Rectal smooth muscle tissue (tissue), 1 donor: Measurements from ENCODE around the gene GJB5.
"Not testable (repeated sequence)": the region's sequence is repeated elsewhere in the genome, so short reads cannot be mapped to it uniquely, and the experiment has no call there.

ENCODE experiments used
- H3K27ac ChIP-seq: one replicate; pipeline ENCODE4 v1.7.0; 2013; ENCODE audit warnings: low read depth, low read length, inconsistent platforms
- H3K27me3 ChIP-seq: one replicate; pipeline ENCODE4 v1.7.0; 2013; ENCODE audit warnings: low read length; ENCODE audit not compliant: control insufficient read depth, insufficient read depth
- H3K36me3 ChIP-seq: one replicate; pipeline ENCODE4 v1.7.0; 2013; ENCODE audit warnings: low read length; ENCODE audit not compliant: control insufficient read depth, insufficient read depth
- H3K4me1 ChIP-seq: one replicate; pipeline ENCODE4 v1.7.0; 2013; ENCODE audit warnings: low read length; ENCODE audit not compliant: control insufficient read depth, insufficient read depth
- H3K4me3 ChIP-seq: one replicate; pipeline ENCODE4 v1.7.0; 2013; ENCODE audit warnings: low read length
- H3K9ac ChIP-seq: one replicate; pipeline ENCODE4 v1.7.0; 2013; ENCODE audit warnings: low read length

Gene GJB5

DNA sequence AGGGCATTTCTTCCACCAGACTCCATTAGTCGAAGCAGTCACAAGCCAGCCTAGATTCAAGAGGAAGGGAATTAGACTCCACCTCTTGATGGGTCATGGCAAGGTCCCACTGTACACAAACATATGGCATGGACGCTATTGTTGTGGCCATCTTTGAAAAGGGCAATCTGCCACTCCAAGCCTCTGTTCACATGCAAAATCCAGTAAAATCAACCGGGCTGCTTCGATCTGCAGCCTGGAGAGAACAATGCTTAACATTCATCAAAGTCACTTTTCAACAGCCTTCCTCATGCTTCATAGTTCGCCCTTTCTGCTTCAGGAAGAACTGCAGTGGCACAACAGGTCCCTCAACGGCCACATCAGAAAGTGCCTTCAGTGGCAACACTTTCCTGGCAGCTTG, 28.0 kb upstream of the GJB5 start:
- no peak overlapping the region for H3K4me3 ChIP-seq
- H3K9ac ChIP-seq: no peak overlapping the region
- H3K4me1 ChIP-seq: no peaks in the 10 kb centered on the region
- H3K36me3 ChIP-seq: no peaks in the 10 kb centered on the region
- no peaks in the 10 kb centered on the region for H3K27me3 ChIP-seq
- no peak overlapping the region for H3K27ac ChIP-seq

DNA sequence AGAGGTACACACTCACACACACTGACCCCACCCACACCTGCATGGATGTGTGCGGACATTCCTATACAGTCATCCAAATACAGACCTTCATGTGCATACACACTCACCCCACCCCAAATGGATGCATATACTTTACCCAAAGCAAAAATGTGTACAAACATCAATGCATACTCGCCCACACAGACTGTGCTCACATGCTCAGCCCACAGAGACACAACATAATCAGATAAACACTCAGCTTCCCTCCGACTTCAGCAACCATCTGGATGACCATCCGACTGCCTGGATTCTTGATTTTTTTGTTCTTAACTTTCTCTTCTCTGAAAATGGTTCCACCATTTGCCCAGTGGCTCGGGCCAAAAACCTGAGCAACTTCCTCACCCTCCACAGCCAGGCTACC, 24.4 kb upstream of the GJB5 start:
- H3K27me3 ChIP-seq: no peaks in the 10 kb centered on the region
- no peaks in the 10 kb centered on the region for H3K36me3 ChIP-seq
- H3K4me3 ChIP-seq: no peak overlapping the region
- H3K9ac ChIP-seq: no peak overlapping the region
- H3K27ac ChIP-seq: no peak overlapping the region
- no peaks in the 10 kb centered on the region for H3K4me1 ChIP-seq

DNA sequence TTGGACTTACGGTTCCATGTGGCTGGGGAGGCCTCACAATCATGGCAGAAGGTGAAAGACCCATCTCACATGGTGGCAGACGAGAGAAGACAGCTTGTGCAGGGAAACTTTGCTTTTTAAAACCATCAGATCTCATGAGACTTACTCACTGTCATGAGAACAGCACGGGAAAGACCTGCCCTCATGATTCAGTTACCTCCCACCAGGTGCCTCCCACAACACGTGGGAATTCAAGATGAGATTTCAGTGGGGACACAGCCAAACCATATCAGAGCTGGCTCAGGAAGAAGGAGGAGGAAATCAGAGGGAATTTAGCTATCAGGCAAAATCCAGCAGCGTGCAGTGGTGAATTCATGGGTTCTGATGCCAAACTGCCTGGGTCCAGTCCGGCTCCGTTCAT, 22.0 kb upstream of the GJB5 start:
- H3K36me3 ChIP-seq, H3K4me1 ChIP-seq, H3K27ac ChIP-seq, H3K27me3 ChIP-seq, H3K4me3 ChIP-seq, H3K9ac ChIP-seq: not testable (repeated sequence)

DNA sequence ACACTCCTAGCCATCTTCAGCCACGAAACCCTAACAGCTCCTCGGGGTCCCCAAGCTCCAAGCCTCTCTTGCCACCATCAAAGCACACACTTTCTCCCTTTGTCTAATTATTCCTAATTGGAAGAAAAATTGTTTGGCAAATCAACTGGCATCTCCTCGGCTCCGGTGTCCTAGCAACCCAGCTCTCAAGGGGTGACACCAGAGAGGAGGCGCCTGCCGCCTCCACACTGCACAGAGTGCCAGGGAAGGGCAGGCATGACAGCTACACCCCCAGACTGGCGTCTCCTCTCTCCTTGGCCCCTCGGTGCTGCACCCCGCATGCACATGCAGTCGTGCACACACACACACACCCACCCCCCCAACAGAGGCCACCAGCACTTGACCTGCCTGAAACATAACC, 18.2 kb upstream of the GJB5 start:
- no peak overlapping the region for H3K9ac ChIP-seq
- H3K4me1 ChIP-seq: no peaks in the 10 kb centered on the region
- no peak overlapping the region for H3K4me3 ChIP-seq
- H3K27me3 ChIP-seq: no peaks in the 10 kb centered on the region
- H3K36me3 ChIP-seq: no peaks in the 10 kb centered on the region
- no peak overlapping the region for H3K27ac ChIP-seq

DNA sequence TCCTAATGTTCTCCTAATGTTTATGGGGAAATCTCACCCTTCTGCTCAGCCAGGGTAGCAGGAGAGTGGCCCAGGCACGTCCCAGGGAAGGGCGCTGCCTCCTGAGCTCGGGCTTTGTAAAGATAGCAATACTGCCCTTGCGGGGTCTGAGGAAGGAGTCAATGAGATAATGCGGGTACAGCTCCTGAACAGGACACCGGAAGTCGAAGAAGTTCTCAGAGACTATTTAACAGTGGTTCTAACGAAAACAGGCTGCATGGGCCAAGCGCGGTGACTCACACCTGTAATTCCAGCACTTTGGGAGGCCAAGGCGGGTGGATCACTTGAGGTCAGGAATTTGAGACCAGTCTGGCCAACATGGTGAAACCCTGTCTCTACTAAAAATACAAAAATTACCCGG, 17.6 kb upstream of the GJB5 start:
- not testable (repeated sequence) for H3K9ac ChIP-seq, H3K27ac ChIP-seq, H3K27me3 ChIP-seq, H3K4me1 ChIP-seq, H3K36me3 ChIP-seq, H3K4me3 ChIP-seq

DNA sequence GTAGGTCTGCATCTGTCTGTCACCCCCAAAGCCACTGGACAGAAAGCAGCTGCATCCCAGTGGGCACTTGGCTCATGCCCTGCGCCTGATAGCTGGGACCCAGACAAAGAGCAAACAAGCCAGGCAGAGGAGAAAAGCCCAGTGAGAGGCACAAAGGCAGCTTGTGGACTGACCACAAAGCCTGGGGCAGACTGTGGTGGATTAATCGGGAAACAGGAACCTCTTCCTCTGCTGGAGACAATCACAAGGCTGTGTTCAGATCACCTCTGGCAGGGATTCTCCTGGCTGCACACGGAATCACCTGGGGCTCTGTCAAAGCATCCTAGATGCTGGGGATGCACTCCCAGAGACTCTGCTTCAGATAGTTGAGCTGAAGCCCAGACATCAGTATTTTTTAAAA, 15.2 kb upstream of the GJB5 start:
- no peaks in the 10 kb centered on the region for H3K4me1 ChIP-seq
- no peak overlapping the region for H3K4me3 ChIP-seq
- no peak overlapping the region for H3K27ac ChIP-seq
- H3K36me3 ChIP-seq: no peaks in the 10 kb centered on the region
- no peak overlapping the region for H3K9ac ChIP-seq
- H3K27me3 ChIP-seq: no peaks in the 10 kb centered on the region

DNA sequence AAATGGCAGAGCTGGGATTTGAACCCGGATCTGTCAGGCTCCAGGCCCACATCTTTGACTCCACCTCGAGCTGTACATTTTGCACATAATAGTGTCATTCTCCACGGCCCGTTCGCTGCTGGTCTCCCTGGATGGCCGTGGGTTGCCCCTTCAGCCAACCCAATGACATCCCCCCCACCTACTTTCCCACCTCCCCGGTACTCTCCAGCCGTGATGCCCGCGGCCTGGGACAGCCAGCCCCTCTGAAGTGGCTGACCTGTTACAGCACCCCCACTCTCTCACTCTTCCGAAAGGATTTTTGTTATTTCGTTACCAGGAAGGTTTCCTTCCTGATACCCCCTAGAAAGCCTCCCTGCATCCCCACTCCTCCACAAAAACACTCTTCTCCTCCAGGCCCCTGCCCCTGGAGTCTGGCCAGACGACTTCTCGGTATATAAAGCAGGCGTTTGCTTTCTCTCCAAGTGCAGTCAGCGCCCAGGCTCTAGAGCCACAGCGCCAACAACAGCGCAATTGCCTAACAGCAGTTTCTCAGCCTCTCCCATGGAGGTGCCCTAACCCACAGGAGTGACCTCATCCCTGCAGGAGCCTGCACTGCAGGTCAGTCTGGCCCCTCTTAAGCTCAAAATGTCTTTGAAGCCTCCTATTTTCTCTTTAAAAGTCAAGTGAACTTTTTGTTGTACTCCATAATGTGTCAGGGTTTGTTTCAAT, 14.5 kb upstream of the GJB5 start:
- Histone ChIP-seq H3K36me3 (no peaks in the 10 kb centered on the region), H3K4me3 (no peak overlapping the region), H3K9ac (no peak overlapping the region), H3K27ac (no peak overlapping the region), H3K4me1 (no peaks in the 10 kb centered on the region), H3K27me3 (no peaks in the 10 kb centered on the region)

DNA sequence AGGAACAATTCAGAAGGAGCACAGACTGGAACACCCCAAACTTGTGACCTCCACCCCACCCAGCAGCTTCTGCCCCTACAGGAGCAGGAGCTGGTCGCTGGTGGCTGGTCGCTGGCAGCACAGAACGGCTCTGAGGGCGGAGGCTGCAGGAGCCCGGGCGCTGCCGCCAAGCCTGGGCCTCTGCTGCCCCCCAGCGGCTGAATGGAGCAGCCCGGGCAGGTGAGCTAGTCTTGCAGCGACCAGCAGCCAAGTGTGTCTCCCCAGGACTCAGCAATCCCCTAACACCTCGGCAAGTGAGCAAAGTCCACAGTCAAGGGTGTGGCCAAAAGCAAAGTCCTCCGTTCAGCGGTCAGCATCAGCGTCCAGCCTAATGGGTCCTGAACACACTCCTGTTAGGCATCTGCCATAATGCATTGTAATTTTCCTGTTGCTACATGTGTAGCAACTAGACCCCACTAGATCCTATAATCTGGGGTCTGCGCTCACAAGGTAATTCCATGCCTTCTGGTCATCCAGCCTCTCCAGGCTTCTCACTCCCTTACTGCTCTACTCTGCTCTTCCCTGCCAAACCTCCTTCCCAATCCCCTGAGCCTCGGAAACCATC, 12.1 kb upstream of the GJB5 start:
- H3K4me3 ChIP-seq: no peak overlapping the region
- H3K27ac ChIP-seq: no peak overlapping the region
- H3K9ac ChIP-seq: no peak overlapping the region
- no peaks in the 10 kb centered on the region for H3K4me1 ChIP-seq
- H3K36me3 ChIP-seq: no peaks in the 10 kb centered on the region
- H3K27me3 ChIP-seq: no peaks in the 10 kb centered on the region

DNA sequence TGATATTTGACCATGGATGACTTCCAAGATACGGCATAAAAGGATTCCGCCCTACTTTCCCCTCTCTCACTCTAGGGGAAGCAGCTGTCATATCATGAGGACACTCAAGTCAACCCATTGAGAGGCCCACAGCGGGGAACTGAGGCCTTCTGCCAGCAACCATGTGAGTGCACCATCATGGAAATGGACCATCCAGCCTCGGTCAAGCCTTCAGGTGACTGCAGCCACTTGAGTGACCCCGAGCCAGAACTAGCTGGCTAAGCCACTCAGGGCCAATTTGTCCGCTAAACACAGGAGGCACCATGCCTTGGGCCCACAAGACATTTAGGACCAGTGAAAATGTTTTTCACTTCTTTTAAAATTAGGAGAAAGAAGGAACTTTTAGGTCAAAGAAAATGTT, 11.1 kb upstream of the GJB5 start:
- Histone ChIP-seq H3K27me3 (no peaks in the 10 kb centered on the region), H3K36me3 (no peaks in the 10 kb centered on the region), H3K4me3 (no peak overlapping the region), H3K9ac (no peak overlapping the region), H3K27ac (no peak overlapping the region), H3K4me1 (no peaks in the 10 kb centered on the region)

DNA sequence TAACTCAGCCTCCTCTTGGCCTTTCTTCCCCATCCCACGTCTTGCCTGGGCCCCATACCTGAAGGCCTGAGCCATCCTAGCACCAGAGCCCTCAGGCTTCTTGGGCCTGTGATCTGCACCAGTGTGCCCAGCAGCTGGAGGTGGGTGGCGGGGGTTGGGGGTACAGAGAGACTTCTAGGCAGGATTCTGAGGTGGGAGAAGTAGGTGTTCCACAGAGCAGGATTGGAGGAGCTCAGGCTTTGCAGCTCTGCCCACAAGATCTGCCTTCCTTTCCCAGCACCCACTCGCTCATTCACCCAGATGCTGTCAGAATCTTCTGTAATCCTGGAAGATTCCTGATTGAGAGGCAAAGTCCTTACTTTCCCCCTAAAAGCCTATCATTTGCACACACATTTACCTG, 10.0 kb upstream of the GJB5 start:
- no peaks in the 10 kb centered on the region for H3K4me1 ChIP-seq
- H3K27me3 ChIP-seq: no peaks in the 10 kb centered on the region
- no peaks in the 10 kb centered on the region for H3K36me3 ChIP-seq
- no peak overlapping the region for H3K4me3 ChIP-seq
- no peak overlapping the region for H3K27ac ChIP-seq
- H3K9ac ChIP-seq: no peak overlapping the region

DNA sequence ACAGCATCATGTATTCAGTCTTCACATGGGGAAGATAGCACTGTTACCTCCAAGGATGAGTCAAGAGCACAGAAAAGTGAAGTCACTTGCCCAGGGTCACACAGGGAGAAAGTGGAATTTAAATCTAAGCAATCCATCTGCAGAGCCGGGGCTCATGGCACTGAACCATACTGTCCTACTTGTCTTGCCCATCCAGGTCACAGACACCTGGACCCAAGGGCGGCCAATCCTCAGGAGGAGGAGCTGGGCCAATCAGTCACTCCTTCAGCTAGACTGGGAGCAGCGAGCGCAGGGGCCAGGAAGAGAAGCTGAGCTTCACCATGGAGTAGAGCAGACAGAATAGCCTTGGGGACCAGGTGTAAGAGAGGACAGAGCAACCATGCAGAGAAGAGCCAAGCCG, 9.2 kb upstream of the GJB5 start:
- Histone ChIP-seq H3K36me3 (no peaks in the 10 kb centered on the region), H3K9ac (no peak overlapping the region), H3K27me3 (no peaks in the 10 kb centered on the region), H3K4me1 (no peaks in the 10 kb centered on the region), H3K4me3 (no peak overlapping the region), H3K27ac (no peak overlapping the region)

DNA sequence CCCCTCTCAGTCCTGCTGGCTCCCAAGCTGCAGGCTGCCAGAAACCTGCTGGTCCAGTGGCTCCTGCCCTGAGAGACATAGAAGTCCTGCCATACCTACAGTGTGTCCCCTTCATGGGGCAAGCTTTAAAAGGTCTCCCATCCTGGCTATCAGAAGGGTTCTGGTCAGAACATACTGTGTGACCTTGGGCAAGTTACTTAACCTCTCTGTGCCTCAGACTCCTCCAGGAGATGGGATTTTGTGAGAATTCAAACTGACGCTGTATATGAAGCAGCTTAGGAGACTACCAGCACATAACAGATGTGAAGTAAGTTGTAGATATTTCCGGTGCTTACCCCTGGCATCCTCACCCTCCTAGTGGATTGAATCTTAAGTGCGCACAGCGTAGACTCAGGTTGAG, 8.7 kb upstream of the GJB5 start:
- no peaks in the 10 kb centered on the region for H3K27me3 ChIP-seq
- H3K9ac ChIP-seq: no peak overlapping the region
- H3K4me3 ChIP-seq: no peak overlapping the region
- H3K27ac ChIP-seq: no peak overlapping the region
- no peaks in the 10 kb centered on the region for H3K4me1 ChIP-seq
- no peaks in the 10 kb centered on the region for H3K36me3 ChIP-seq
